Activated CD4-positive, alpha-beta T cell treated with anti-CD3 and anti-CD28 coated beads, Interleukin-2, amount 10 ng/mL, durations not matched to agents 7 days and 5 days (primary cell): Measurements from ENCODE around the gene TMED10. TPM values are rescaled to one million over a fixed set of nuclear protein-coding genes. Genes with fewer than 3 reads are reported as not detected.

Experiments
- CTCF ChIA-PET: fragments of 350-600 bp; sonication (Branson Sonifier 250); formaldehyde crosslinking; loops from one replicate; lab custom pipeline; 2021; ENCODE audit warnings: antibody characterized with exemption; lab: Charles Lee
- POLR2A ChIA-PET: fragments of 350-600 bp; sonication (Branson Sonifier 250); formaldehyde crosslinking; loops from one replicate; lab custom pipeline; 2021; ENCODE audit warnings: antibody characterized with exemption; lab: Charles Lee
- DNase-seq: peaks from one replicate; pipeline ENCODE4 v3.0.0-alpha.2; 2020
- H3K27ac Mint-ChIP-seq: one replicate; pipeline ENCODE4 v1.8.0; 2021; ENCODE audit warnings: mild to moderate bottlenecking, moderate library complexity, mixed read lengths
- H3K27me3 Mint-ChIP-seq: one replicate; pipeline ENCODE4 v1.8.0; 2021; ENCODE audit warnings: mixed read lengths
- H3K36me3 Mint-ChIP-seq: one replicate; pipeline ENCODE4 v1.8.0; 2021; ENCODE audit warnings: low read depth, mixed read lengths
- H3K4me1 Mint-ChIP-seq: one replicate; pipeline ENCODE4 v1.8.0; 2021; ENCODE audit warnings: mixed read lengths
- H3K4me3 Mint-ChIP-seq: one replicate; pipeline ENCODE4 v1.8.0; 2021; ENCODE audit warnings: mild to moderate bottlenecking, moderate library complexity, mixed read lengths
- H3K9me3 Mint-ChIP-seq: one replicate; pipeline ENCODE4 v1.8.0; 2021; ENCODE audit warnings: mixed read lengths
- total RNA-seq, 2 experiments: library from RNA; stranded (reverse); gene quantifications; one replicate each; pipeline ENCODE4 v1.2.3, GENCODE V29; 2021

The TMED10 gene
- total RNA-seq, 2 experiments from 2014 or later, result 175 to 213 TPM

DNA sequence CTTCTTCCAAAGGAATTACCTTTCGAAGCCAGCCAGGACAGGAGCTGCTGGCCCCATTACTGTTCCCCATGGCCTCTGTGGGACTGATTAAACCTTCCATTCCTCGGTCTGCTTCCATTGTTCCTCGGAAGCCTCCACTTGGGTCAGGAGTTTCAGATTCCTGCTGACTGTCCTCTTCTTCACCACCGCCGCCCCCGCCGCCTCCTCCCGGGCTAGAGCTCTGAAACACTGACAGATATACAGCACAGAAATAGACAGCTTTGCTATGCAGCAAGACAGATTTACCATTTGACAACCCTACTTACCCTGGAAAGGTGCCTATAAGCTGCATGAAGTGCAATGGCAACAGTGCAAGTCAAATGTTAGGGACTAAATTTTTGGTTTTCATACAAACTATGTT is 85.2 kb downstream of the TMED10 start:
- ChIA-PET CTCF (interaction anchor here (1.2 kb wide), 1 partner anchor 9 kb away, joined by 5 read pairs; no protein-coding TSS in a partner anchor), POLR2A (no interaction called here)
- H3K4me3 Mint-ChIP-seq, result no peak overlapping the region
- H3K9me3 Mint-ChIP-seq, result no peaks in the 10 kb centered on the region
- no peak for DNase-seq
- no peaks in the 10 kb centered on the region for H3K27me3 Mint-ChIP-seq
- H3K4me1 Mint-ChIP-seq, result no peaks in the 10 kb centered on the region
- H3K36me3 Mint-ChIP-seq, result peaks cover 35% of the 10 kb centered on the region
- no peak overlapping the region for H3K27ac Mint-ChIP-seq

DNA sequence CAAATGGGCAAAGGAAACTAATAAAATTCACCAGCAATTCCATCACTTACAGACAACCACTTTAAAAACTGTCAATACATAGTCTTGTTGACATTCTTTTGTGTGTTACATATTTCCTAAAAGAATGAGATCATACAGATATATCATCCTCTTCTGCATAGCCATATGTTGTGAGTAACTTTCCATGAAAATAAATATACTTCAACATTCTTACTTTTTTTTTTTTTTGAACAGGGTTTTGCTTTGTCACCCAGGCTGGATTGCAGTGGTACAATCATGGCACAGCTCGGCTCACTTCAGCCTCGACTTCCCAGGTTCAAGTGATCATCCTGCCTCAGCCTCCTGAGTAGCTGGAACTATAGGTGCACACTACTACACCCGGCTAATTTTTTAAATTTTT is 86.1 kb downstream of the TMED10 start:
- no peak for DNase-seq
- H3K36me3 Mint-ChIP-seq, result peaks cover 34% of the 10 kb centered on the region
- CTCF ChIA-PET, result interaction anchor here (1.2 kb wide), 1 partner anchor 10 kb away, joined by 5 read pairs; no protein-coding TSS in a partner anchor
- no peak overlapping the region for H3K4me3 Mint-ChIP-seq
- no peaks in the 10 kb centered on the region for H3K27me3 Mint-ChIP-seq
- H3K4me1 Mint-ChIP-seq, result no peaks in the 10 kb centered on the region
- H3K27ac Mint-ChIP-seq, result no peak overlapping the region
- POLR2A ChIA-PET, result no interaction called here
- no peaks in the 10 kb centered on the region for H3K9me3 Mint-ChIP-seq

- no peaks in the 10 kb centered on the region for H3K27me3 Mint-ChIP-seq
- no peaks in the 10 kb centered on the region for H3K4me1 Mint-ChIP-seq
- no peaks in the 10 kb centered on the region for H3K9me3 Mint-ChIP-seq
- ChIA-PET POLR2A (interaction anchor here (0.6 kb wide), 1 partner anchor 293 kb away, joined by 3 read pairs; no protein-coding TSS in a partner anchor), CTCF (interaction anchor here (0.6 to 2.2 kb wide), 15 partner anchors 8 to 477 kb away, joined by 3 to 11 read pairs (median 3); partner anchors contain the start of genes AREL1, FCF1, LTBP2 and NEK9)
- H3K27ac Mint-ChIP-seq, result peak overlapping the region; percentile 6
- DNase-seq, result peak; percentile 73
- H3K36me3 Mint-ChIP-seq, result peaks cover 35% of the 10 kb centered on the region
- H3K4me3 Mint-ChIP-seq, result no peak overlapping the region
Observed at GRCh38 chr14:75088566-75089373, 87.6 kb downstream of the TMED10 start.

DNA sequence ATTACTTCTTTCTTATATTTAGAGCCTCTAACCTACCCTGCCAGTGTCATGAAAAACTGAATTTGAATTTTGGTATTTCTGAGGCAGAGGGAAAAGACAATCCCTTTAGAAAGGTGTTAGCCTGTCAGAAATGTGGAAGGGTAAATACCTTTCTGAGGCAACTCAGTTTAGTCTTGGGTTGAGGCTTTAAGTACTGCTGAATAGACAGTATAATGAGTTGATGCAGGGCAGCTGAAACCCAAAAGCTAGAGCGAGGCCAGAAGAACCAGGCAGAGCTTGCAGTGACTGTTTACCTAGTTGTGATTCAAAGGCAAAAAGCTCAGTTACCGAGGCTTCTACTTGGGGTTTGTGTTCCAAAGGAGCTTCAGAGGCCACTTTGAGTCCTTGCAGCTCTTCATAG is 88.3 kb downstream of the TMED10 start:
- Mint-ChIP-seq H3K4me1 (no peaks in the 10 kb centered on the region), H3K4me3 (no peak overlapping the region), H3K9me3 (no peaks in the 10 kb centered on the region), H3K27ac (peak overlapping the region; percentile 6), H3K36me3 (peaks cover 38% of the 10 kb centered on the region), H3K27me3 (no peaks in the 10 kb centered on the region)
- DNase-seq, result no peak
- ChIA-PET POLR2A (interaction anchor here (0.6 kb wide), 1 partner anchor 293 kb away, joined by 3 read pairs; no protein-coding TSS in a partner anchor), CTCF (interaction anchor here (0.6 to 2.2 kb wide), 14 partner anchors 9 to 476 kb away, joined by 3 to 11 read pairs (median 3); partner anchors contain the start of genes AREL1, FCF1, LTBP2 and NEK9)

DNA sequence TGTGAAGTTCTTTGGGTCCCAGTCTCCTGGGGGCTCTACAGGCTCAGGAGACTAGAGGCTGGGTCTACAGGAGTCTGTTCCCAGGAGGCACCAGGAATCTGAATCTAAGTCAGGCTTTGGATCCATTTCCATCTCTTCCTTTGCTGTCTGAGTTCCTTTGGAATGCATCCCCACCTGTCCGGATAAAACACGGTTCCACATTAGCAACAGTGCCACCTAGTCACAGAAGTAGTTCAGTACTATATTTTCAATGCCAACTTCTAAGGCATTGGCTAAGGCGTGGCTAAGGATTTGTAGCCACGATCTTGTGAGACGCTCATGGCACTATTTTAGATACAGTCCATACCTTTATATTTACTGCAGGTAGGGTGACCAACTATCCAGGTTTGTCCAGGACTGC is 91.9 kb downstream of the TMED10 start:
- no peak overlapping the region for H3K4me3 Mint-ChIP-seq
- no peaks in the 10 kb centered on the region for H3K4me1 Mint-ChIP-seq
- CTCF ChIA-PET, result interaction anchor here (1.0 to 1.3 kb wide), 2 partner anchors 15 to 135 kb away, joined by 3 to 4 read pairs; partner anchors contain the start of gene ZC2HC1C
- no peaks in the 10 kb centered on the region for H3K9me3 Mint-ChIP-seq
- POLR2A ChIA-PET, result no interaction called here
- H3K27ac Mint-ChIP-seq, result no peak overlapping the region
- no peak for DNase-seq
- H3K27me3 Mint-ChIP-seq, result no peaks in the 10 kb centered on the region
- peaks cover 40% of the 10 kb centered on the region for H3K36me3 Mint-ChIP-seq

GRCh38 chr14:75083271-75083670 is 93.1 kb downstream of the TMED10 start:
- Mint-ChIP-seq H3K36me3 (peaks cover 48% of the 10 kb centered on the region), H3K4me3 (no peak overlapping the region), H3K27me3 (no peaks in the 10 kb centered on the region), H3K4me1 (peaks cover 5% of the 10 kb centered on the region), H3K27ac (no peak overlapping the region), H3K9me3 (no peaks in the 10 kb centered on the region)
- CTCF ChIA-PET, result interaction anchor here (0.8 to 1.3 kb wide), 4 partner anchors 12 to 226 kb away, joined by 3 read pairs; partner anchors contain the start of gene ZC2HC1C
- no peak for DNase-seq
- POLR2A ChIA-PET, result no interaction called here

GRCh38 chr14:75081660-75082229 is 94.7 kb downstream of the TMED10 start:
- no peak overlapping the region for H3K27ac Mint-ChIP-seq
- ChIA-PET POLR2A (interaction anchor here (0.6 kb wide), 1 partner anchor 22 kb away, joined by 4 read pairs; no protein-coding TSS in a partner anchor), CTCF (no interaction called here)
- peaks cover 39% of the 10 kb centered on the region for H3K36me3 Mint-ChIP-seq
- H3K4me3 Mint-ChIP-seq, result no peak overlapping the region
- H3K9me3 Mint-ChIP-seq, result no peaks in the 10 kb centered on the region
- DNase-seq, result no peak
- peaks cover 20% of the 10 kb centered on the region for H3K4me1 Mint-ChIP-seq
- H3K27me3 Mint-ChIP-seq, result no peaks in the 10 kb centered on the region

Other genes with a start within 250 kb of the TMED10 start
- gene PGF, start 221.0 kb downstream of the TMED10 start, total RNA-seq, result under 1 TPM; 0.12 to 0.15 TPM
- 10 to 100 TPM; 53.0 to 58.1 TPM for gene EIF2B2, start 173.7 kb downstream of the TMED10 start, total RNA-seq
- 10 to 100 TPM; 17.0 to 17.3 TPM for gene MLH3, start 125.1 kb downstream of the TMED10 start, total RNA-seq
- 10 to 100 TPM; 52.4 to 62.0 TPM for gene ACYP1, start 112.6 kb downstream of the TMED10 start, total RNA-seq
- gene ZC2HC1C, start 107.0 kb downstream of the TMED10 start, total RNA-seq, result 1 to 10 TPM; 3.1 to 3.3 TPM
- 10 to 100 TPM; 74.9 to 81.6 TPM for gene NEK9, start 49.6 kb downstream of the TMED10 start, total RNA-seq
- 10 to 100 TPM; 28.0 to 35.7 TPM for gene FOS, start 102.2 kb upstream of the TMED10 start, total RNA-seq